ENCODE data around the gene TTC29. TPM values are rescaled to one million over a fixed set of nuclear protein-coding genes. Genes with fewer than 3 reads are reported as not detected.

TTC29 gene, protein sequence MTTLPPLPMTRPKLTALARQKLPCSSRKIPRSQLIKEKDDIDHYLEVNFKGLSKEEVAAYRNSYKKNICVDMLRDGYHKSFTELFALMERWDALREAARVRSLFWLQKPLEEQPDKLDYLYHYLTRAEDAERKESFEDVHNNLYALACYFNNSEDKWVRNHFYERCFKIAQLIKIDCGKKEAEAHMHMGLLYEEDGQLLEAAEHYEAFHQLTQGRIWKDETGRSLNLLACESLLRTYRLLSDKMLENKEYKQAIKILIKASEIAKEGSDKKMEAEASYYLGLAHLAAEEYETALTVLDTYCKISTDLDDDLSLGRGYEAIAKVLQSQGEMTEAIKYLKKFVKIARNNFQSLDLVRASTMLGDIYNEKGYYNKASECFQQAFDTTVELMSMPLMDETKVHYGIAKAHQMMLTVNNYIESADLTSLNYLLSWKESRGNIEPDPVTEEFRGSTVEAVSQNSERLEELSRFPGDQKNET
- total RNA-seq = not detected
- long read RNA-seq = 0 reads

DNA sequence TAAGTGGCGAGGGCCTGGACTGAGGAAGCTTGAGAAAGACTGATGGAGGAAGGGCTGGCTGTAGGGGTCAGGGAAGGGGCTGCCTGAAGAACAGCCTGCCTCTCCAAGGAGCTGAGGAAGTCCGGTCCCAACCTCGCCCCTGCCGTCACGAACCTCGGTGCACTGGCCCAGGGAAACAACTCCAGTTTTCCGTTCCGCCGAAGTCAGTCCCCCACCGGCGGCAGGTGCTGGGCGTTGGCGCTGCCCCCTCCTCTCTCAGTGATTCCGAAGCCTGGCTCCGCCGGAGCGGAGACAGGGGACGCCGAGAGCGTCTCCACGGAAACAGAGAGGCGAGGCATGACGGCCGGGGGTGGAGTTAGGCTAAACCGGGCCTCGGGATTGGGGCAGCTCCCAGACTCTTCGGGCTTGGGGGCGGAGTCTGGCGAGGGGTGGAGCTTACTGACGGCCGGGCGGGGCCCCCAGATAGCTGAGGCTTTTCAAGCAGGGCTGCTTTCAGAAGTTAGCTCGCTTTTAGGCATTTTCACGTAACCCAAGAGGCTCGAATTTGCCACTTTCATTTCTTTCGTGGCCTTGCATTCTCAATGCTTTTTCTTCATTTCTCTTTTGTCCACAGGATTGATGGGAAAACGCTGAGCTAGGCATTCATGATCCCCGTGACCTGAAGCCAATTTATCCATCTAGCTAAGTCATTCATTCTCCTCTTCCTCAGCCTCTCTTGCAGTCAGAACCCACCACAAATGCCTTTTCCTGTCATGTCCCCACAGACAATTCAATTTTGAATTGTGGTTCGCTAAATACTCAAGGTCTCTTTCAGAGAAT is at the start of gene TTC29:
Gene TTC29 (minus strand): TSS at position 309 of the 819 bp plus-strand sequence. CDS start 5,969 bp downstream, outside the sequence.
- intact Hi-C loops (cut with DNase I) = no loop called here
- H3K4me3 ChIP-seq = peak within 1 kb of the TSS; percentile 57
- ATAC-seq = peak; percentile 100
- no peaks in the 10 kb centered on the region for H3K36me3 ChIP-seq
- H3K9me3 ChIP-seq = no peaks in the 10 kb centered on the region
- TF ChIP-seq, protein P1, sequence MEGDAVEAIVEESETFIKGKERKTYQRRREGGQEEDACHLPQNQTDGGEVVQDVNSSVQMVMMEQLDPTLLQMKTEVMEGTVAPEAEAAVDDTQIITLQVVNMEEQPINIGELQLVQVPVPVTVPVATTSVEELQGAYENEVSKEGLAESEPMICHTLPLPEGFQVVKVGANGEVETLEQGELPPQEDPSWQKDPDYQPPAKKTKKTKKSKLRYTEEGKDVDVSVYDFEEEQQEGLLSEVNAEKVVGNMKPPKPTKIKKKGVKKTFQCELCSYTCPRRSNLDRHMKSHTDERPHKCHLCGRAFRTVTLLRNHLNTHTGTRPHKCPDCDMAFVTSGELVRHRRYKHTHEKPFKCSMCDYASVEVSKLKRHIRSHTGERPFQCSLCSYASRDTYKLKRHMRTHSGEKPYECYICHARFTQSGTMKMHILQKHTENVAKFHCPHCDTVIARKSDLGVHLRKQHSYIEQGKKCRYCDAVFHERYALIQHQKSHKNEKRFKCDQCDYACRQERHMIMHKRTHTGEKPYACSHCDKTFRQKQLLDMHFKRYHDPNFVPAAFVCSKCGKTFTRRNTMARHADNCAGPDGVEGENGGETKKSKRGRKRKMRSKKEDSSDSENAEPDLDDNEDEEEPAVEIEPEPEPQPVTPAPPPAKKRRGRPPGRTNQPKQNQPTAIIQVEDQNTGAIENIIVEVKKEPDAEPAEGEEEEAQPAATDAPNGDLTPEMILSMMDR (IDR thresholded peaks at IDR 0.05) = no peak
- H3K27ac ChIP-seq = no peak within 1 kb of the TSS
- H3K4me1 ChIP-seq = peaks cover 19% of the 10 kb centered on the region
- DNase-seq = peak; percentile 95
- H3K27me3 ChIP-seq = peaks cover 22% of the 10 kb centered on the region

DNA sequence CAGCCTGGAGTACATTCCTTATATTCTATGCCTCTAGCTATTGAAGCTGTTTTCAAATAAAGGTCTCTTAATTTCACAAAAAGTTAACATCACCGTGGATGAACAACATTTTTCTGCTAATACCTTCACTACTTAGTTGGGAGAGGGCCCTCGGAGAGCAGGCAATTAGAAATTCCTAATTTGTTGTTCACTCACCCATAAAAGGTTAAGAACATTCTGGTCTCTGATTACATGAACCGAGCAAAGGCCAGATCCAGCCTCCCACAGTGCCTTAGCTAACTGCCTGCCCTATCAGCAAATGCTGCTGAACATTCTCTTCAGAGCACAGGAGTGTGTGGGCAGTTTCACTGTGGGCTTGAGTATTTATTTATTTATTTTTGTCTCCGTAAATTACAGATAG is 36.0 kb upstream of the TTC29 start:
- TF ChIP-seq, protein P1 (IDR thresholded peaks at IDR 0.05) = no peak
- ATAC-seq (no peak), DNase-seq (no peak)
- Histone ChIP-seq H3K27ac (no peak overlapping the region), H3K9me3 (no peaks in the 10 kb centered on the region), H3K4me3 (no peak overlapping the region), H3K4me1 (no peaks in the 10 kb centered on the region), H3K36me3 (no peaks in the 10 kb centered on the region), H3K27me3 (no peaks in the 10 kb centered on the region)
- intact Hi-C loops (cut with DNase I) = no loop called here

DNA sequence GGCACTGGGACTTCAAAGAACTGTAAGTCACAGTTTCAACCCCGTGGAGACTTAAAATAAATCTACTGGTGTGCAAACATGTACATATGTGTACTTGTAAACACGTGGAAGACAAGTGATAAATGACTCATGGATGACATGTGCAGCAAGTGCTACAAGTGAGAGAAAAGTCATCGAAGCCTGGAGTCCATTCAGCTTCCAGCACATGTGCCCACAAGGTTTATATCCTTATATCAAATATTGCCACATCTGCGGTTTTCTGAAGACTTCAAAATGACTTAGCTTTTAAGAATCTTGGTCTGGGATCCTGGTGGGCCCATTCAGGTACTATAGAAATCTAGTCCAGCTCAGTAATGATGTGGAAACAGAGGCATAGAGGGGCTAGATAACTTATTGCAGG is 33.0 kb upstream of the TTC29 start:
- Histone ChIP-seq H3K4me3 (no peak overlapping the region), H3K4me1 (no peaks in the 10 kb centered on the region), H3K27me3 (no peaks in the 10 kb centered on the region), H3K9me3 (no peaks in the 10 kb centered on the region), H3K36me3 (no peaks in the 10 kb centered on the region), H3K27ac (no peak overlapping the region)
- ATAC-seq (no peak), DNase-seq (no peak)
- intact Hi-C loops (cut with DNase I) = no loop called here
- TF ChIP-seq, protein P1 (IDR thresholded peaks at IDR 0.05) = no peak

DNA sequence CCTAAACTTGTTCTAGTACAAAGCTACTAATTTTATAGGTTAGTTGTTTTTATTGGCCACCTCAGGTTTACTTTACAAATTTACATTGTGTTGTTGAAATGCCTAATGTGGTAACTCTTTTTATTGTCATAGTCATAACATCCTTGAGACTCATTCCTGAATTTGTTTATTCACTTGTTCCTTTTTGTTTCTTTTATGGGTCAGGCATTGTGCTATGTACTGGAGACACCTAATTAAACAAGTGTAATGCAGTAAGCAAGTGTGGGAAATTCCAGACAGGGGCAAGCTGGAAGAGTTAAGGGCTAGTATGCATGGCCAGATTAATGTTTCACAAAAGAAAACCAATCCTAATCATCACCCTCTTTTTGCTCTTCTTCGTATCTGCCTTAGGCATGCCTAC is 30.5 kb upstream of the TTC29 start:
- no peaks in the 10 kb centered on the region for H3K36me3 ChIP-seq
- ATAC-seq (no peak), DNase-seq (no peak)
- no peaks in the 10 kb centered on the region for H3K9me3 ChIP-seq
- intact Hi-C loops (cut with DNase I) = no loop called here
- no peak overlapping the region for H3K4me3 ChIP-seq
- H3K27ac ChIP-seq = no peak overlapping the region
- no peaks in the 10 kb centered on the region for H3K27me3 ChIP-seq
- H3K4me1 ChIP-seq = no peaks in the 10 kb centered on the region
- TF ChIP-seq, protein P1 (IDR thresholded peaks at IDR 0.05) = no peak

DNA sequence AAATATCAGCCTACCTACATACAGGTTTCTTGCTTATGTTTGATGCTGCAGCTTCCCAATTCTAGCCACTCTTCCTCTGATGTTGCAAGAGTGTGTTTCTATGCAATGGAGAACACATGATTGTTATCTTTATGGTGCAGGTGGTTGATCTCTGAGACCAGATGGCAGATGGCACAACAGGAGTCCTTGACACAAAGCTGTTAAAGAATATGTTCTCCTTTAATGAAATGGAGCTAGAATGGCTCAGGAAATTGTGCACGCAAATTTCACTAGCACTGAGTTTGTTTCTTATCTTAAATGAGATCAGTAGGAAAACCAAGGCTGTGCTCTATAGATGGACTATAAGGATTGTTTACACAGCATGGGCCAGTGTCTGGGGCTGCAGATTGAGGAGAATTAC is 29.9 kb upstream of the TTC29 start:
- DNase-seq = no peak
- no peak overlapping the region for H3K27ac ChIP-seq
- H3K4me3 ChIP-seq = no peak overlapping the region
- TF ChIP-seq, protein P1 (IDR thresholded peaks at IDR 0.05) = no peak
- H3K36me3 ChIP-seq = no peaks in the 10 kb centered on the region
- no peaks in the 10 kb centered on the region for H3K4me1 ChIP-seq
- ATAC-seq = no peak
- H3K27me3 ChIP-seq = no peaks in the 10 kb centered on the region
- intact Hi-C loops (cut with DNase I) = no loop called here
- H3K9me3 ChIP-seq = no peaks in the 10 kb centered on the region
